Caco-2 (cell line): Measurements from ENCODE around the gene NTMT2. TPM values are rescaled to one million over a fixed set of nuclear protein-coding genes. Genes with fewer than 3 reads are reported as not detected.

ENCODE experiments used
- BruUV-seq: library from RNA; stranded (reverse); fragments of 400-500 nt; replicated peaks from 2 replicates; lab custom pipeline; 2021; lab: Mats Ljungman, UMichigan
- CTCF ChIA-PET: fragments of 300-600 bp; sonication (Branson Sonifier 250); formaldehyde crosslinking; loops from one replicate; lab custom pipeline; 2022; ENCODE audit warnings: antibody characterized with exemption; lab: Charles Lee
- POLR2A ChIA-PET: fragments of 300-600 bp; sonication (Branson Sonifier 250); formaldehyde crosslinking; loops from one replicate; lab custom pipeline; 2022; ENCODE audit warnings: antibody characterized with exemption; lab: Charles Lee
- DNase-seq, 2 experiments: peaks; one replicate each; pipeline versions ENCODE4 v3.0.0 to v3.0.0-alpha.2; 2020 to 2022
- H3K27me3 ChIP-seq: replicated peaks from 2 replicates; pipeline ENCODE4 v1.6.0; 2011; ENCODE audit warnings: low read length; ENCODE audit not compliant: control insufficient read depth, insufficient read depth
- H3K36me3 ChIP-seq: 2 replicates; pipeline ENCODE4 v1.5.1; 2011; ENCODE audit warnings: low read length; ENCODE audit not compliant: control insufficient read depth, insufficient read depth
- H3K4me1 ChIP-seq: fragments of 250-450 bp; sonication (Bioruptor Pico); 2 replicates; pipeline ENCODE4 v1.5.1; 2020; ENCODE audit warnings: mild to moderate bottlenecking
- H3K4me3 ChIP-seq: 2 replicates; pipeline ENCODE4 v1.5.1; 2011; ENCODE audit warnings: low read depth, mild to moderate bottlenecking, control low read depth, low read length
- H3K9me3 ChIP-seq: fragments of 250-450 bp; sonication (Bioruptor Pico); 2 replicates; pipeline ENCODE4 v1.5.1; 2020; ENCODE audit warnings: mild to moderate bottlenecking, moderate library complexity
- H3K27ac Mint-ChIP-seq: one replicate; pipeline ENCODE4 v1.8.0; 2022; ENCODE audit warnings: mixed read lengths; ENCODE audit not compliant: unreplicated experiment
- H3K27me3 Mint-ChIP-seq: one replicate; pipeline ENCODE4 v1.8.0; 2022; ENCODE audit warnings: mixed read lengths; ENCODE audit not compliant: insufficient read depth, unreplicated experiment
- H3K36me3 Mint-ChIP-seq: one replicate; pipeline ENCODE4 v1.8.0; 2022; ENCODE audit warnings: mild to moderate bottlenecking, mixed read lengths; ENCODE audit not compliant: insufficient read depth, unreplicated experiment
- H3K4me1 Mint-ChIP-seq: one replicate; pipeline ENCODE4 v1.8.0; 2022; ENCODE audit warnings: low read depth, mixed read lengths; ENCODE audit not compliant: unreplicated experiment
- H3K4me3 Mint-ChIP-seq: one replicate; pipeline ENCODE4 v1.8.0; 2022; ENCODE audit warnings: mild to moderate bottlenecking, moderate library complexity, mixed read lengths; ENCODE audit not compliant: unreplicated experiment
- H3K9me3 Mint-ChIP-seq: one replicate; pipeline ENCODE4 v1.8.0; 2022; ENCODE audit warnings: mixed read lengths; ENCODE audit not compliant: unreplicated experiment
- CTCF ChIP-seq, 2 experiments: fragments of 200-600 bp in 1 of 2; IDR thresholded peaks; 1 replicate in 1 of 2; 2 replicates in 1 of 2; pipeline versions ENCODE4 v1.5.1 to v1.8.0; 2011 to 2022; ENCODE audit warnings: antibody characterized with exemption in 1 of 2, control low read depth in 1 of 2, inconsistent platforms in 1 of 2, low read depth in 1 of 2, low read length in 1 of 2, mild to moderate bottlenecking in 1 of 2, moderate library complexity in 1 of 2; ENCODE audit not compliant: insufficient read depth in 1 of 2, severe bottlenecking in 1 of 2, unreplicated experiment in 1 of 2
- intact Hi-C: fragments of 100-400 bp; cut with micrococcal nuclease; formaldehyde crosslinking; loops from one replicate; pipeline ENCODE4 v1.10.0; 2022; ENCODE audit not compliant: unreplicated experiment
- total RNA-seq: library from RNA; stranded (reverse); gene quantifications from 2 replicates; pipeline ENCODE4 v1.2.3, GENCODE V29; 2022

Gene NTMT2
- total RNA-seq, 1 experiment from 2014 or later, result not detected

- Mint-ChIP-seq H3K9me3 (no peaks in the 10 kb centered on the region), H3K27me3 (peaks cover 7% of the 10 kb centered on the region), H3K36me3 (no peaks in the 10 kb centered on the region), H3K4me1 (no peaks in the 10 kb centered on the region), H3K4me3 (no peak overlapping the region), H3K27ac (no peak overlapping the region)
- ChIA-PET POLR2A (no interaction called here), CTCF (no interaction called here)
- TF ChIP-seq CTCF (IDR thresholded peaks at IDR 0.05; ENCODE audit: insufficient read depth in 1 of 2, low read depth in 1 of 2, low read length in 1 of 2, severe bottlenecking in 1 of 2, unreplicated experiment in 1 of 2), result no peak
- Histone ChIP-seq H3K36me3 (no peaks in the 10 kb centered on the region), H3K9me3 (no peaks in the 10 kb centered on the region), H3K27me3 (no peaks in the 10 kb centered on the region), H3K4me3 (no peak overlapping the region), H3K4me1 (no peaks in the 10 kb centered on the region)
- peak in 1 of 2 experiments; percentile 26 for DNase-seq
- BruUV-seq, result no TSS peak
- intact Hi-C loops, result no loop called here
These were observed 30.9 kb upstream of the NTMT2 start for GRCh38 chr1:170114906-170115305.

- POLR2A ChIA-PET, result no interaction called here
- DNase-seq, result no peak
These were observed 23.4 kb upstream of the NTMT2 start for GRCh38 chr1:170122366-170122765.

GRCh38 chr1:170125269-170125668 lies 20.5 kb upstream of the NTMT2 start:
- Mint-ChIP-seq H3K27ac (no peak overlapping the region), H3K4me3 (no peak overlapping the region), H3K9me3 (no peaks in the 10 kb centered on the region), H3K27me3 (peaks cover 8% of the 10 kb centered on the region), H3K4me1 (peaks cover 6% of the 10 kb centered on the region), H3K36me3 (no peaks in the 10 kb centered on the region)
- Histone ChIP-seq H3K4me3 (no peak overlapping the region), H3K36me3 (no peaks in the 10 kb centered on the region), H3K4me1 (no peaks in the 10 kb centered on the region), H3K9me3 (no peaks in the 10 kb centered on the region), H3K27me3 (no peaks in the 10 kb centered on the region)
- TF ChIP-seq CTCF (IDR thresholded peaks at IDR 0.05; ENCODE audit: insufficient read depth in 1 of 2, low read depth in 1 of 2, low read length in 1 of 2, severe bottlenecking in 1 of 2, unreplicated experiment in 1 of 2), result no peak
- ChIA-PET POLR2A (no interaction called here), CTCF (no interaction called here)
- DNase-seq, result no peak
- intact Hi-C loops, result no loop called here
- BruUV-seq, result no TSS peak

More at GRCh38 chr1:170122366-170122765, 23.4 kb upstream of the NTMT2 start:
- TF ChIP-seq CTCF (IDR thresholded peaks at IDR 0.05; ENCODE audit: insufficient read depth in 1 of 2, low read depth in 1 of 2, low read length in 1 of 2, severe bottlenecking in 1 of 2, unreplicated experiment in 1 of 2), result no peak
- Mint-ChIP-seq H3K9me3 (no peaks in the 10 kb centered on the region), H3K27ac (no peak overlapping the region), H3K36me3 (no peaks in the 10 kb centered on the region), H3K27me3 (peaks cover 7% of the 10 kb centered on the region), H3K4me3 (no peak overlapping the region), H3K4me1 (peaks cover 6% of the 10 kb centered on the region)
- H3K4me1 ChIP-seq, result no peaks in the 10 kb centered on the region
- CTCF ChIA-PET, result no interaction called here
- no peak overlapping the region for H3K4me3 ChIP-seq
- intact Hi-C loops, result no loop called here
- BruUV-seq, result no TSS peak
- no peaks in the 10 kb centered on the region for H3K27me3 ChIP-seq
- H3K9me3 ChIP-seq, result no peaks in the 10 kb centered on the region
- H3K36me3 ChIP-seq, result no peaks in the 10 kb centered on the region
